DOHH2 (cell line): ENCODE results near the gene ERI3.

ENCODE experiments used
- CTCF ChIP-seq: fragments of 200-600 bp; sonication (generic); IDR thresholded peaks from one replicate; pipeline ENCODE4 v1.5.1; 2014; ENCODE audit warnings: antibody characterized with exemption, mild to moderate bottlenecking, low read depth, low read length; ENCODE audit not compliant: poor library complexity, severe bottlenecking
- EZH2phosphoT487 ChIP-seq: fragments of 200-600 bp; sonication (generic); IDR thresholded peaks from 2 replicates; pipeline ENCODE4 v1.6.1; 2017; ENCODE audit warnings: borderline replicate concordance, mild to moderate bottlenecking, antibody characterized with exemption, low read length, moderate library complexity, mixed read lengths

GRCh38 chr1:44239961-44240371, 115.1 kb downstream of the ERI3 start:
- TF ChIP-seq CTCF (no peak), EZH2phosphoT487 (no peak)
